DMS79 (cell line): Measurements from ENCODE around the gene LIG3.
"Not testable (repeated sequence)": the region's sequence is repeated elsewhere in the genome, so short reads cannot be mapped to it uniquely, and the experiment has no call there.

ENCODE experiments used
- DNase-seq: peaks from one replicate; lab custom pipeline; 2025; lab: John Stamatoyannopoulos, UW

The LIG3 gene

GRCh38 chr17:35041390-35041789 is 61.1 kb downstream of the LIG3 start:
- no peak for DNase-seq

GRCh38 chr17:35044181-35044580 is 63.9 kb downstream of the LIG3 start:
- peak; percentile 13 for DNase-seq

DNA sequence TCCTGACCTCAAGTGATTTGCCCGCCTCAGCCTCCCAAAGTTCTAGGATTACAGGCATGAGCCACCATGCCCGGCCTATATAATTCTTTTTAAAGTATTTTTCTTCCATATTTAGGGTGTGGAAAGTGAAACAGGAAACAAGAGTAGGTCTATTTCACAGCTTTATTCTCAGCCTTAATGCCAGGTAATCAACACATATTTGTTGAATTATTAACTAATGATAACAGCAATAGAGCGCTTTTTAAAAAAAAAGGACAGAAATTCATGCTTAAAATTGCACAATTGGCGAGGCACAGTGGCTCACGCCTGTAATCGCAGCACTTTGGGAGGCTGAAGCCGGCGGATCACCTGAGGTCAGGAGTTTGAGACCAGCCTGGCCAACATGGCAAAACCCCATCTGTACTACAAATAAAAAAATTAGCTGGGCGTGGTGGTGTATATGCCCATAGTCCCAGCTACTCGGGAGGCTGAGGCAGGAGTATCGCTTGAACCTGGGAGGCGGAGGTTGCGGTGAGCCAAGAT is 65.2 kb downstream of the LIG3 start:
- DNase-seq: not testable (repeated sequence)

DNA sequence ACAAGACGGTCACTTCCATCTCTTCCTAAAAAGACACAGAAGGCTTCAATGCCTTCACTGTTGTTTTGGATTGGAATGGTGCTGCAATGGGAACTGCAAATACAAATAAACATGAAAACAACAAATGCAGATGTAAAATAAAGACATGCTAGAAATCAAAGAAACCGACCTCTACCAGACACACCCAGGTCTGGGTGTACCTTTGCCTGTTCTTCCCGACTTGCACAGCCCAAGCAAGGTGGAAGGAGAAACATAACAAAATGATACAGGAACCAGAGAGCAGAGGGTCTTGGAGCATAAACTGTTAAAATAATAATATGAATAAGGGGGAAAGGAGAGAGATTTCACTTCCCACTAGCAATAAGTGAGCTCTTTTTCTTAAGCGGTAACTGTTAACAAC is 65.9 kb downstream of the LIG3 start:
- no peak for DNase-seq

DNA sequence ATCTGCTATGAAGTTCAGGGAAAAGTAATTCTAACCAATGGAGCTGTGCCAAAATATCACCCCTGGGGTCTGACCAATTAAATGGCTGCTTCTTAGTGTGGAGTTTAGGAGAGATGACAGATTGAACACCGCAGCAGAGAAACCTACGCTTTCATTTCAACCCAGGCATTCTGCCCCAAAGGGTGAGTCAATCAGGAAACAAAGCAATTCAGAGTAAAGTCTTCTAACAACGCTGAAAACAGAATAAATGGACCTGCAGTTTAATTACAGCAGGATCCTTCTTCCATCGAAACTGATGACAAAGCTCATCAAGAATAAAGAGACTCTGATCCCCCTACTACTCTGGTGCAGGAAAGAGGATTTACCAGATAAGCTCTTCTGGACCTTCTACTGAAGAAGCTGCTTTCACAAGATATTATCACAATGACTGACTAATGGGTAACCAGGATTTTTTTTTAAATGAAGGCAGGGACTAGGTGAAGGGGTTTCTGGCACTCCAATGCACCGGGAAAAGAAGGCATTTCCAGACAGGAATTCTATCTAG is 66.5 kb downstream of the LIG3 start:
- DNase-seq: no peak

GRCh38 chr17:35048685-35049379 is 68.5 kb downstream of the LIG3 start:
- no peak for DNase-seq

DNA sequence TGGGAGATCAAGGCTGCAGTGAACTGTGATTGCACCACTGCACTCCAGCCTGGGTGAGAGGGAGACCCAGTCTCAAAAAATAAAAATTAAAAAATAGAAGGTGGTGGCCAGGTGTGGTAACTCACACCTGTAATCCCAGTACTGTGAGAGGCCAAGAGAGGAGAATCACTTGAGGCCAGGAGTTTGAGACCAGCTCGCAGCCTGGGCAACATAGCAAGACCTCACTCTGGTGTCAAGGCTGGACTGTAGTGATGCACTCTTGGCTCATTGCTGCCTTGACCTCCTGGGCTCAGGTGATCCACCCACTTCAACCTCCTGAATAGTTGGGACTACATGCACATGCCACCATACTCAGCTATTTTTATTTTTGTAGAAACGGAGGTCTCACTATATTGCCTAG is 69.9 kb downstream of the LIG3 start:
- no peak for DNase-seq

GRCh38 chr17:35051183-35051578 is 70.9 kb downstream of the LIG3 start:
- DNase-seq: no peak

- DNase-seq: no peak
Observed at GRCh38 chr17:35051579-35052240, 71.4 kb downstream of the LIG3 start.

DNA sequence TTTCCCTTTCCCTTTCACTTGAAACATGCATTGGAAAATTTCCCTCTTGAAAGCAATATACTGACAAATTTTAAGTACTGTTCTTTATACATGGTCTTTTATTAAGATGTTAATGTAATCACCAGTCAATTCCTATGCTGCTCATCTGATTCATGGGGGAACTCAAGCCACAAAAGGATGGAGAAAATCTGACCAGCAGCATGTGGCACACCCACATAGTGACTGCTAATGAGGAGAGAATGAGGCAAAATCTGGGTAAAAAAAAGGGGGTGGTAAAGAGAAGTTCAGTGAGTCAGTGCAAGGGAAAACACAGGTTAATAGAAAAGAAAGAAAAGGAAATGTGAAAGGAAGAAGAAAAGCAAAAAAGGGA is 71.9 kb downstream of the LIG3 start:
- DNase-seq: no peak

- no peak for DNase-seq
Observed at GRCh38 chr17:35052780-35053179, 72.5 kb downstream of the LIG3 start.

- DNase-seq: no peak
Observed at GRCh38 chr17:35053204-35053603, 72.9 kb downstream of the LIG3 start.

- no peak for DNase-seq
Observed at GRCh38 chr17:35056013-35056412, 75.7 kb downstream of the LIG3 start.

DNA sequence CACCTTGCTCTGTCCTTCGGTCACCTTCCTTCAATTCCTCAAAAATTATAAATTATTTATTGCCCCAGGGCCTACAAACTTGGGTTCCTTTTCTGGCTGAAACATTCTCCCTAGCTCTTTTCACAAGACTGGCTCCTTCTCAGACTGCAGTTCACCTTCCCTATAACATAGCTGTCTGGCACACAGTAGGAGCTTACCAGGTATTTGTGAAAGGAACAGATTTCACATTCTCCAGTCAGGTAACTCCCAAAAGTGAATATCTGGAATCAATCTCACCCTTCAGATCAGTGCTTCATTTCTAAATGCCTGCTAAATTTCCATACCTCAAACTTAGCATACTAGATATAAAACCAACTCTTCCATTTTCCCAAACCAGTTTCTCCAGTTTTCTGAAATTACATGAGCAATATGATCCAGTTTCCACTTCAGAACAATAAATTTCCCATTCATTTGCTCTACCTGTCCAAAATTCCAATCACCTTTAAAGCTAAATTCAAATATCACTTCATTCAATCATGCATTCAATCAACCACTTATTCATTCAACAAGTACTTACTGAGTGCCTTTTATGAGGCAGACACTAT is 77.1 kb downstream of the LIG3 start:
- DNase-seq: peak; percentile 53
